GM19452 (cell line): Measurements from ENCODE around the gene SLC12A2.

Source experiments
- ATAC-seq: cut with Tn5 transposase; IDR thresholded peaks from one replicate; pipeline ENCODE4 v1.9.1; 2021; ENCODE audit not compliant: unreplicated experiment

Gene SLC12A2

DNA sequence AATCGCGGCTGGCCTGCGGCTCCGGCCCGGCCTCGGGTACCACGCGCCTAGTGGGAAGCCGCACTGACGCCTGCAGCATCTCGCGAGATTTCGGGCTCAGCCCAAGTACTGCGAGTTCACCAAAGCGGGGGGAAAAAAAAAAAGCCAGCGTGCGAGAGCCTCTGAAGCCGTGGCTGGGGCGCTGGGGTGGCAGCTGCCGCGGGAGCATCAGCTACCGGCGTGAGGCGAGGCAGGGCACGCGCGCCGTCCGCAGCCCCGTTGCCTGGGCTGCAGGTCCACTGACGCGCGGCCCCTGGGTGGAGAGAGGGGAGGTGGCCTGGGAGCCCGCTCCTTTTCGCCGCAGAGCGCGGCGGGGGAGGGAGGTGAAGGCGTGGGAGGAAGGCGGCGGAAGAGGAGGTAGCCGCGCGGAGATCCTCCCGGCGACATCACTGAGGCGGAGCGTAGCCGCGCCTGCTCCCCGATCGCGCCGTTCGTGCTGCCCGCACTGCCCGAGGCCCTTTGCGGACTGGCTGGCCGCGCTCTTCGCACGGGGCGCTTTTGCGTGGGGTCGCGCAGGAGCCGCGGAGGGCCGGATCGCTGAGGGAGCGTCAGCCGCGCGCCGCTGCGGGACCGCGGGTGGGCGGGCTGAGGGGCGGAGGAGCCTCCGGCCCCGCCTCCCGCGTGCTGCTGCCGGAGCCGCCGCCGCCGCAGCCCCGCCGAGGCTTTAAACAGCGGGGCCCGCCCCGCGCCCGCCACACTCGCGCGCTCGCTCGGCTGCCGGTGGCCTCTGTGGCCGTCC, at the start of gene SLC12A2:
Gene SLC12A2 (plus strand): TSS at position 734 of the 778 bp plus-strand sequence. CDS start 189 bp downstream, outside the sequence.
- ATAC-seq, result peak; percentile 58

DNA sequence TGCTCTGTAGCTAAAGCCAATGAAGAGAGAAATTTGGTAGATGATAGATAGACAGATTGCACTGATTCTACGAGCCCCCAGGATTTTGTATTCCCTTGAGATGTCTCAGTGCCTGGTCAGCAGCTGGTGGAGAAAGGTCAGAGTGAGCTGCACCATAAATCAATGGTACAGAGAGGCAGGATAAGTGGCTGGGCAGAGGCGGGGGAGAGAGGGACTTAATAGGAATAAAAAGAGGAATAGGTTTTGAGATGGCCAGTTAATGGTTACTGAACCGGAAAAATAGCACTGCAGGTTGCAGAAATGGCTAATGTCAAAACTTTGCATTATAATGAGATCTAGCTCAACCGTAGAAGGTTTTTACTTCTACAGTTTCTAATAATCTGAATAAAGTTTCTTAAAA, 47.9 kb upstream of the SLC12A2 start:
- no peak for ATAC-seq

DNA sequence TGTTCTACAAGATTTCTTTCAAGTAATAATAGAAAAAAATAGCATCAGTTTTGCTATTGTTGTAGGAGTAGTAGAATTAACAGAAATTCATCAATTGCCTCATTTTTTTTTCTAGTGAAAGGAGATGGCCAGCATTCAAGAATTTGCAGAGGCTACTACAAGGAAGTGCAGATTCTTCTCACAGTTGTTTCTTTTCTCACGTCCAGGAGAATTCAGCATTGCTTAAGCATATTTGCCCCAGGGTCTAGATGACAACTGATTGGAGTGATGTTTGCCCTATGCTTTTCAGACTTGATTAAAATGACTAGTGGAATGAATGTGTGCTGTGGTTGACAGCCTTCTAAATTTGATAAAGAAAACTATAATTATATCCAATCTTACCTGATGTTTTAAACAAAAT, 46.6 kb upstream of the SLC12A2 start:
- no peak for ATAC-seq

DNA sequence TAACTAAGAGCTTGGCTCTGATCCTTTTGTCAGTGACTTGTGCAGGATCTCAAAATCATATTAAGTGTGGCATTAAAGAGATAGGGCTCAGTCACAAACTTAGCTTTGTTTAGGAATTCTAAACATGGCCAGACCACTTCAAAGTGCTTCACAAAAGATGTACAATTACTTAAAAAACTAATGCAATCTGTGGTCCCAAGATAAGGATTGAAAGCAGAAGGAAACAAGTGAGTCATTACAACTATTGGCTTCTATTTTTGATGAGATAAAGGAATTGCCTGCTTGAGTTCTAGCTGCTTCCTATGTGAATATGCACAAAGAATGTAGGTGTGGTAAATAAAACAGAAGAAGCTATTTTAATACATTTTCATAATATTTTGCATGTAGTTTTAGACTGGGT, 44.9 kb upstream of the SLC12A2 start:
- no peak for ATAC-seq

DNA sequence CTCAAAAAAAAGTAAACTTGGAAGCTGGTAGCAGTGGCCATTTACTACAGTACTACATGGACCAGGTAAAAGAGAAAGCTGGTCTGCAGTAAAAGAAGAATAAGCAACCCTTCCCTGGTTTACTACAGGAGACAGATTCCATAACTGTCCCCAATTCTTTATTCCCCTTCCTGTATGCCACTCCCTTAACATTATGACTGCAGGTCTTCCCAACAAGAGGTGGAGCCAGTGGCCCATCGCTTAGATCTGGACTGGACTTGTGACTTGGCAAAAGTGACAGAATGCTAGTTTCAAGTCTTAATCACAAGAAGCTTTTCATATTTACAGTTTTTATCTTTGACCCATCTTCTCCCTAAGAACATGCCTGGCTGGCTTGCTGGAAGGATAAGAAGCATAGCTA, 42.6 kb upstream of the SLC12A2 start:
- ATAC-seq, result no peak

DNA sequence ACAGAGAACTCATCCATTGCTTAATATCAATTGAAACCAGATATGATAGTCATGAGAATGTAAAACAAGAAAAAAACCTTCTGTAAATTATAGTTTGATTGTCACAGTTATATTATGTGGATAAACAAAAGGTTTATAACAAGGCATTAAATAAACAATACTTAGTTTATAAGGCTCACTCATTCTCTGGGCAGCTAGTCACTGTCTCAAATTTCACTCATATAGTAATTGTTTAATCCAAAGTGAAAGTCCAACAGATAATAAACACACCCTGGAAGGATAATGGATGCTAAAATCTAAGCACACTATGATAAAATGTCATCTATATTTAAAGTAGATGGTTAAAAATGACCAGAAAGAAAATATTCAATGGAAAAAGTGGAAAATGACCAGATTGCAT, 30.8 kb upstream of the SLC12A2 start:
- ATAC-seq, result no peak

DNA sequence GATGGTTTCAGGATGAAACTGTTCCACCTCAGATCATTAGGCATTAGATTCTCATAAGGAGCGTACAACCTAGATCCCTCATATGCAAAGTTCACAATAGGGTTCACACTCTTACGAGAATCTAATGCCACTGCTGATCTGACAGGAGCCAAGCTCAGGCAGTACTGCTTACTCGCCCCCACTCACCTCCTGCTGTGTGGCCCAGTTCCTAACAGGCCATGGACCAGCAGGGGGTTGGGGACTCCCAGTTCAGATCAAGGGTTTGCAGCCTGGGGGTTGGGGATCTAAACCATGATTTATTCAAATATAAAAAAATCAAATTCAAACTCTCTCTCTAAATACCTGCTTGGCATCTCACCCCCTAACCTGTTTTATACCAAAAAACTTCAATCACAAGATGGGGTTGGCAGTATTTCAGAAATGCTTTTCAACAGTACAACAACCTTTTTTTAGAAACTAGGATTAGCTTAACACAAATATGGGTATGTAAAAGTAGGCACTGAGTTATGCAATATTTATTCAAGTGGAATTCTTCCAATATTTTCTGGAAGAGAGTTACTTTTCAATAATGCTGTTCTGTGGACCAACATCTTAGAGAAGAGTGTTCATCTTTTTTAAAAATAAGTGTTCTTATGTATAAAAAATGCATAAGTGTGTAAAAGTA, 30.1 kb upstream of the SLC12A2 start:
- ATAC-seq, result no peak

- no peak for ATAC-seq
Observed at GRCh38 chr5:128060644-128061385, 22.8 kb upstream of the SLC12A2 start.

- no peak for ATAC-seq
Observed at GRCh38 chr5:128062172-128062746, 21.3 kb upstream of the SLC12A2 start.

- ATAC-seq, result no peak
Observed at GRCh38 chr5:128074171-128074570, 9.4 kb upstream of the SLC12A2 start.

- no peak for ATAC-seq
Observed at GRCh38 chr5:128074953-128075352, 8.6 kb upstream of the SLC12A2 start.

GRCh38 chr5:128077526-128077925, 6.0 kb upstream of the SLC12A2 start:
- no peak for ATAC-seq

- no peak for ATAC-seq
Observed at GRCh38 chr5:128081111-128081851, 2.3 kb upstream of the SLC12A2 start.

- no peak for ATAC-seq
Observed at GRCh38 chr5:128082551-128083032, 974 bp upstream of the SLC12A2 start.

- peak; percentile 29 for ATAC-seq
Observed at GRCh38 chr5:128083811-128084227, 253 bp downstream of the SLC12A2 start.

DNA sequence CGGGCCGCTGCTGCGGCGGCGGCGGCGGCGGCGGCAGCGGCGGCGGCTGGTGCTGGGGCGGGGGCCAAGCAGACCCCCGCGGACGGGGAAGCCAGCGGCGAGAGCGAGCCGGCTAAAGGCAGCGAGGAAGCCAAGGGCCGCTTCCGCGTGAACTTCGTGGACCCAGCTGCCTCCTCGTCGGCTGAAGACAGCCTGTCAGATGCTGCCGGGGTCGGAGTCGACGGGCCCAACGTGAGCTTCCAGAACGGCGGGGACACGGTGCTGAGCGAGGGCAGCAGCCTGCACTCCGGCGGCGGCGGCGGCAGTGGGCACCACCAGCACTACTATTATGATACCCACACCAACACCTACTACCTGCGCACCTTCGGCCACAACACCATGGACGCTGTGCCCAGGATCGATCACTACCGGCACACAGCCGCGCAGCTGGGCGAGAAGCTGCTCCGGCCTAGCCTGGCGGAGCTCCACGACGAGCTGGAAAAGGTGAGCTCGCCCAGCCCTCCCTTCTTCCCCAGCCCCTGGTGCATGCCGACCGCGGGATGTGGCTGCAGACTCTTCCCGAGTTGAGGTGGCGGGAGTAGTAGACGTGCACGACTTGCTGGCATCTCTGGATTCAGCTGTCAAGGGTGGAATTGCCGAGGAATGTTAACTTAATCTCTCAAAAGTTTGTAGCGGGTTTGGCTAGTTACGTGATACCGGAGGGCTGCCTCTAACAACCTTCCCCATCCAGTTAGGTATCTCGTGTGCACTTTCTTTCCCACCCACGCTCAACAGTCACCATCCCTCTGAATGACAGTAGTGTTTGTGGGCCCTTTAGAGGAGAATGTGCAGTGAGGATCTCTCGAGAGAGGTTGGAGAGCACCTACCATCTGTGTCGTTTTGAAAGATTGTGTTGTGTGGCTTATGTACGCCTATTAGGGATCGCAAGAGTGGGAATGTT, 932 bp downstream of the SLC12A2 start:
- peak; percentile 3 for ATAC-seq

GRCh38 chr5:128085413-128085812, 1.8 kb downstream of the SLC12A2 start:
- ATAC-seq, result no peak

- no peak for ATAC-seq
Observed at GRCh38 chr5:128091579-128091978, 8.0 kb downstream of the SLC12A2 start.

- ATAC-seq, result no peak
Observed at GRCh38 chr5:128092144-128092543, 8.6 kb downstream of the SLC12A2 start.
